A673 (cell line): Measurements from ENCODE around the gene UNC79.

Source experiments
- CTCF ChIP-seq: fragments of 300-800, 200-600 bp; sonication (generic); conservative IDR thresholded peaks from 2 replicates; pipeline ENCODE4 v1.5.1; 2017; ENCODE audit warnings: low read depth, mild to moderate bottlenecking, antibody characterized with exemption, low read length, moderate library complexity, mixed read lengths
- EZH2 ChIP-seq: fragments of 200-600 bp; sonication (generic); IDR thresholded peaks from 2 replicates; pipeline ENCODE4 v1.6.1; 2017; ENCODE audit warnings: borderline replicate concordance, low read depth, mild to moderate bottlenecking, mixed read lengths, antibody characterized with exemption, low read length; ENCODE audit not compliant: poor library complexity, severe bottlenecking

GRCh38 chr14:93493054-93493453 is 62.3 kb downstream of the UNC79 start:
- TF ChIP-seq EZH2 (no peak), CTCF (no peak)
